Measurements from ENCODE around the gene PAF1.

PAF1 gene

GRCh38 chr19:39435499-39436349 is 44.8 kb upstream of the PAF1 start, which contains the start of gene RPS16:
Gene RPS16, minus strand, starts transcription at chr19:39435949. Its CDS starts 54 bp downstream, at chr19:39435895.
- Histone ChIP-seq H3K9me3 (ENCODE audit: insufficient read depth, low read length, severe bottlenecking) (no peaks in the 10 kb centered on the region), H3K36me3 (ENCODE audit: insufficient read depth, low read length) (peaks cover 35% of the 10 kb centered on the region), H3K4me3 (ENCODE audit: low read depth in 1 of 2, low read length in 2 of 2) (peak within 1 kb of the TSS; percentile 87 to 98), H3K9ac (ENCODE audit: low read depth, low read length) (peak within 1 kb of the TSS; percentile 85), H2AFZ (ENCODE audit: low read depth, low read length) (peak within 1 kb of the TSS; percentile 78), H3K27ac (ENCODE audit: low read length) (peak within 1 kb of the TSS; percentile 95), H3K79me2 (ENCODE audit: insufficient read depth, low read length) (peaks cover 32% of the 10 kb centered on the region), H3K4me2 (ENCODE audit: insufficient read depth, low read length) (peak within 1 kb of the TSS; percentile 93), H3K27me3 (ENCODE audit: insufficient read depth, low read length, poor library complexity) (no peaks in the 10 kb centered on the region), H3K4me1 (ENCODE audit: insufficient read depth, low read length) (peaks cover 32% of the 10 kb centered on the region), H4K20me1 (ENCODE audit: insufficient read depth, low read length) (peaks cover 30% of the 10 kb centered on the region)
- peak; percentile 1 for TF ChIP-seq CTCF (IDR thresholded peaks at IDR 0.05; ENCODE audit: borderline replicate concordance, extremely low read depth, low read length, poor library complexity, severe bottlenecking)
- TF ChIP-seq EZH2 (IDR thresholded peaks at IDR 0.05; ENCODE audit: borderline replicate concordance, low read depth, low read length, severe bottlenecking): no peak
- DNase-seq: peak; percentile 99
- ATAC-seq (ENCODE audit: insufficient read depth, low read depth): peak; percentile 93

- peaks cover 30% of the 10 kb centered on the region for H4K20me1 ChIP-seq (ENCODE audit: insufficient read depth, low read length)
Observed at GRCh38 chr19:39434123-39435076, 43.5 kb upstream of the PAF1 start.

GRCh38 chr19:39433480-39434079 is 42.7 kb upstream of the PAF1 start:
- H3K4me3 ChIP-seq (ENCODE audit: low read depth in 1 of 2, low read length in 2 of 2): peak overlapping the region in 1 of 2 experiments; percentile 87; a peak in 2 of 4 replicates
- peaks cover 35% of the 10 kb centered on the region for H3K36me3 ChIP-seq (ENCODE audit: insufficient read depth, low read length)
- DNase-seq (no peak), ATAC-seq (ENCODE audit: insufficient read depth, low read depth) (no peak)
- no peak for TF ChIP-seq CTCF (IDR thresholded peaks at IDR 0.05; ENCODE audit: borderline replicate concordance, extremely low read depth, low read length, poor library complexity, severe bottlenecking)
- no peak for TF ChIP-seq EZH2 (IDR thresholded peaks at IDR 0.05; ENCODE audit: borderline replicate concordance, low read depth, low read length, severe bottlenecking)
- H3K27me3 ChIP-seq (ENCODE audit: insufficient read depth, low read length, poor library complexity): no peaks in the 10 kb centered on the region
- H3K4me1 ChIP-seq (ENCODE audit: insufficient read depth, low read length): peaks cover 27% of the 10 kb centered on the region
- H3K27ac ChIP-seq (ENCODE audit: low read length): peak overlapping the region; percentile 93; the same call in 1 of the 2 replicates
- H2AFZ ChIP-seq (ENCODE audit: low read depth, low read length): no peak overlapping the region
- peak overlapping the region; percentile 93; the same call in 1 of the 2 replicates for H3K4me2 ChIP-seq (ENCODE audit: insufficient read depth, low read length)
- peak overlapping the region; percentile 85 for H3K9ac ChIP-seq (ENCODE audit: low read depth, low read length)
- H3K79me2 ChIP-seq (ENCODE audit: insufficient read depth, low read length): peaks cover 32% of the 10 kb centered on the region
- H3K9me3 ChIP-seq (ENCODE audit: insufficient read depth, low read length, severe bottlenecking): no peaks in the 10 kb centered on the region
- H4K20me1 ChIP-seq (ENCODE audit: insufficient read depth, low read length): peaks cover 30% of the 10 kb centered on the region

More at GRCh38 chr19:39434123-39435076, 43.5 kb upstream of the PAF1 start:
- Histone ChIP-seq H3K9ac (ENCODE audit: low read depth, low read length) (peak overlapping the region; percentile 85), H3K27me3 (ENCODE audit: insufficient read depth, low read length, poor library complexity) (no peaks in the 10 kb centered on the region), H3K79me2 (ENCODE audit: insufficient read depth, low read length) (peaks cover 32% of the 10 kb centered on the region), H3K9me3 (ENCODE audit: insufficient read depth, low read length, severe bottlenecking) (no peaks in the 10 kb centered on the region), H2AFZ (ENCODE audit: low read depth, low read length) (no peak overlapping the region), H3K4me2 (ENCODE audit: insufficient read depth, low read length) (peak overlapping the region; percentile 93), H3K36me3 (ENCODE audit: insufficient read depth, low read length) (peaks cover 35% of the 10 kb centered on the region), H3K4me3 (ENCODE audit: low read depth in 1 of 2, low read length in 2 of 2) (peak overlapping the region; percentile 87 to 98; a peak in 3 of 4 replicates), H3K4me1 (ENCODE audit: insufficient read depth, low read length) (peaks cover 27% of the 10 kb centered on the region), H3K27ac (ENCODE audit: low read length) (peak overlapping the region; percentile 93)
- TF ChIP-seq CTCF (IDR thresholded peaks at IDR 0.05; ENCODE audit: borderline replicate concordance, extremely low read depth, low read length, poor library complexity, severe bottlenecking): no peak
- ATAC-seq (ENCODE audit: insufficient read depth, low read depth) (no peak), DNase-seq (no peak)

All from DND-41 (cell line).